HG02943 (cell line): Measurements from ENCODE around the gene RYR2.

Experiments used
- ATAC-seq: cut with Tn5 transposase; IDR thresholded peaks from one replicate; pipeline ENCODE4 v1.9.1; 2021; ENCODE audit warnings: mild to moderate bottlenecking, low read depth, moderate library complexity; ENCODE audit not compliant: unreplicated experiment

The RYR2 gene

DNA sequence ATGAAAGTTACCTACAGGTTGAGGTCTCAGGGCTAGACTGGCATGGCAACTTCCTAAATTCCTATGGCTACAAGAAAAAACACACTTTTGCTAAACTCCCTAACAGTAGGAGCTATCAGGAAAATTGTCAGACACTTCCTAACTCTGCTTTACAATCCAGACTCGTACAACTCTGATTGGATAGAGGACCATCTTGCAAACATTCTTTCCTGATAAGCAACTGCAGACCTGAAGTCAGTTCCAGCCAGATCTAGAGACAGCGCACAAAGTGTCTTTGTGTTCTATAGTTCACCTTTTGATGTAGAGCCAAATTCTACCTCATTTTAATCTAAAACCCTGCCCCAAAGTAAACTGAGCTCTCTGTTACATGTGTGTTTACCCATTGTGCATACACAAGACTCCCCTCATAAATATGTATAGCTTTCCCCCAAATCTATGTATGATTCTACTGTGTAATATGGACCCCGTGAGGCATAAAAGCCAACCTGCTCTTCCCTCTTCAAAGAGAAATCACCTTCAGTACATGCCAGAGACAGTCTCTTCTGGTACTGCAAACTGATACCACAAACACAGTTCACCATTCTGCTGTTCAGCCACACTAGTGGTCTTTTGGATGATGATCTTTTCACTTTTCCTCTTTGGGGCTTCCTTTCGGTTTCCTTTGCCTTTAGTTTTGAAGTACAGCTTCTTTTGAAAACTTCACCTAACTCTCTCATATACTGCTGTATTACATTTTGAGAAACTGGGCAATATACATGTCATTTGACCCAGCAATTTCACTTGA lies 827.0 kb downstream of the RYR2 start:
- ATAC-seq: no peak

DNA sequence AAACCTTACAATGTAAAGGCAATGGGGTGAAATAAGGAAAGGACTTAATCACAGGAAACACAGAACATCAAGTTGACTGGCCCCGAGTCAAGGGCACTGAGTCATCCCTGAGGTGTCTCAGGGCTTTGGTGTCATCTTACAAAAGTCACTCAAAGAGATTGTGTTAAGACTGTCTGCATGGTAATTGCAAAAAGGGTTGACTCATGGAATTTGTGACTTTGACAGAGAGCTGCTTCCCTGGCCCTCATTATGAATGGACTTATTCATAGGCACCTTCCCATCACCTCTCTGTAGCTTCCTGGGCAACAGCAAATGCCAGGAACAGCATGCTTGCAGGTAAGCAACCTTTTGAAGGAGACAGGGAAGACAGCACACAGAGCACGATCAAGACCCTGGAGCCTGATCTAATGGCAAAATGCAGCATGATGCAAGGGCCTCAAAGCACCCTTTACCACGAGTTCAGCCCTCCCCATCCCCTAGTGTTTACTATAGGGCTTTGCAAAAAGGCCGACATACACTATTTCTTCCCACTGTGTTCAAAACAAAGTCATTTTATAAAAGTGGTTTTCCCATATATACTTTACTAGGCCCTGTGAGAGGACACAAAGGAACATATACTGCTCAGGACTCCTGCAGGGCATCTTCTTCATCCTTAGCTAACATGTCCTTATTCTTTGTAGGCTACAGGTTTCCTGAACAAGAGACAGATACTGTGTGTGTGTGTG lies 831.7 kb downstream of the RYR2 start:
- ATAC-seq: no peak

DNA sequence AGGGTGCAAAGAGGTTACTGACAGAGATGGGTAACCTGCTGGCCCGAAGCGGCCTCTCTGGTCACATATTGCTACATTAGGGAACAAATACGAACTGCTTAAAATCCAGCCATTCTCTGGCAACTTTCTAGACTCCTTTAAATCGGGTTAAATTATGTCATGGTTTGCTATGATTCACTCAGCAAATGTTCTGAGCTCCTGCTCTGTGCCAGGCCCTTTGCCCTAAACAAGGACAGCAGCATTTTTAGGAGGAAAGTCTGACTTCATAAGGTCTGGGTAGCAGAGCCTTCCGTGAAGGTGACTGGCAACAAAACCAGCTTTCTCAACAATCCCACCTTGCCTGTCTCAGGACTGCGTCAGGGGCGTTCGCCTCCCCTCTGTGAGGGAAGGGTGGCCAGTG lies 833.3 kb downstream of the RYR2 start:
- no peak for ATAC-seq

DNA sequence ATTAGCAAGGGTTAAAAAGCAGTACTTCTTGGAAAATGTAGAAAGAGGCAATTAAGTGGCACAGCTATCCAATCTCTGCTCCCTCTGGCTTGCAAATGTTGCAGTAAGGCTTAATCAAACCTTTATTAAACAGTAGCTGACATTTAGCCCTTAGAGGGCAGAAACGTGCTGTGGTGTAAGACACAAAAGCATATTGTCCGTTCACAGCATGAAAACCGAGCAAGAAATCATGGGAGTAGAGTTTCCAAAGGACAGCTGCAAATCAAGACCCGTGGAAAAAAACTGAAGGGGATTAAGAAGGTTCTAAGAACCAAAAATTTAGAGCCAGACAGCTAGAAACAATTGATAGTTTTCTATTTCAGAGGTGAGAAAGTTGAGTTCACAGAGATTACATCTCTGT lies 835.6 kb downstream of the RYR2 start:
- no peak for ATAC-seq

DNA sequence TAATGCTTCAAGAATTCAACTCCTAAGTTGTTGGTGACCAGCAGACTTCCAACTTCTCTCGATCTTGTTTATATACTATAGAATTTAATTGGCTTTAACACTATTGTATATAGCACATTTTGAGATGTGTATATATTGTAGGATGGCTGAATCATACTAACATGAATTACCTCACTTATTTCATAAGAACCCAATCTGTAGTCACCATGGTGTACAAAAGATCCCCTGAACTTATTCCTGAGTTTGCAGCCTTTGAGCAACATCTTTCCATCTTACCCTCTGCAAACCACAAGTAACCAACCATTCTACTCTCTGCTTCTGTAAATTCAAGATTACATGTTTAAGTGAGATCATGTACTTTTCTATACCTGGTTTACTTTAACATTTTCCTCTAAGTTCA lies 836.4 kb downstream of the RYR2 start:
- no peak for ATAC-seq

DNA sequence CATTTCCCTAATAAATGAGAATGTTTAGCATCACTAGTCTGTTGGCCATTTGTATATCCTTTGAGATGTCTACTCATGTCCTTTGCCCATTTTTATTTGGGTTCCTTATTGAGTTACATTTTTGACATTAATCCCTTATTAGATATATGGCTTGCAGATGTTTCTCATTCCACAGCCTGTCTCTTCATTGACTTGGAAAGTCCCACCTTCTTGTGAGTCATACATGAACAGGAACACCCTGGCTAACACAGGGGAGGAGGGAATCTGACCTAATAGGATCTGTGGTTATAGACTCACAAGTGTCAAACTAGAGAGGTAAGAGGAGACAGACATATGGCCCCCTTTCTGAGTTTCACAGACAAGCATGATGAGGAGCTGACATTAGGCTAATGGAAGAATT lies 837.2 kb downstream of the RYR2 start:
- no peak for ATAC-seq
